IMR-90 (cell line): ENCODE results near the gene CDKAL1. TPM values are rescaled to one million over a fixed set of nuclear protein-coding genes. Genes with fewer than 3 reads are reported as not detected.

Experiments used
- ATAC-seq: fragments of 200-7000 bp; cut with Tn5 transposase; 2 replicates; pipeline ENCODE4 v1.9.1; 2020; ENCODE audit warnings: low read depth, mild to moderate bottlenecking, moderate library complexity
- BruUV-seq: library from RNA; stranded (reverse); fragments of 400-500 nt; replicated peaks from 2 replicates; lab custom pipeline; 2021; lab: Mats Ljungman, UMichigan
- CTCF ChIA-PET: fragments of 300-600 bp; formaldehyde crosslinking; extraction: SDS; loops from one replicate; lab custom pipeline; 2021; ENCODE audit warnings: antibody characterized with exemption; lab: Yijun Ruan, JAX
- POLR2A ChIA-PET: fragments of 300-600 bp; sonication (Branson Sonifier 250); formaldehyde crosslinking; loops from one replicate; lab custom pipeline; 2022; ENCODE audit warnings: antibody characterized with exemption; ENCODE audit not compliant: unreplicated experiment; lab: Charles Lee
- DNase-seq: peaks from one replicate; pipeline ENCODE4 v3.0.0; 2013
- H2AFZ ChIP-seq: replicated peaks from 2 replicates; pipeline ENCODE3; 2013; ENCODE audit warnings: low read length, mild to moderate bottlenecking; ENCODE audit not compliant: poor library complexity
- H2AK5ac ChIP-seq: 2 replicates; pipeline ENCODE4 v1.6.1; 2013; ENCODE audit warnings: low read depth, low read length, inconsistent platforms
- H2AK9ac ChIP-seq: replicated peaks from 2 replicates; pipeline ENCODE3; 2013; ENCODE audit warnings: mild to moderate bottlenecking, low read depth, low read length, moderate library complexity; ENCODE audit not compliant: poor library complexity
- H2BK120ac ChIP-seq: 2 replicates; pipeline ENCODE4 v1.6.1; 2013; ENCODE audit warnings: low read depth, low read length, inconsistent platforms
- H2BK15ac ChIP-seq: 3 replicates; pipeline ENCODE4 v1.6.1; 2013; ENCODE audit warnings: low read depth, low read length, inconsistent platforms
- H2BK20ac ChIP-seq: 2 replicates; pipeline ENCODE4 v1.6.1; 2013; ENCODE audit warnings: low read depth, mild to moderate bottlenecking, inconsistent platforms, low read length, moderate library complexity
- H2BK5ac ChIP-seq: 2 replicates; pipeline ENCODE4 v1.6.1; 2013; ENCODE audit warnings: mild to moderate bottlenecking, low read depth, low read length, inconsistent platforms; ENCODE audit not compliant: poor library complexity, severe bottlenecking
- H3K14ac ChIP-seq: replicated peaks from 2 replicates; pipeline ENCODE4 v1.6.1; 2013; ENCODE audit warnings: low read depth, low read length, inconsistent platforms
- H3K18ac ChIP-seq: 2 replicates; pipeline ENCODE4 v1.6.1; 2013; ENCODE audit warnings: low read depth, low read length, control low read depth
- H3K23ac ChIP-seq: 2 replicates; pipeline ENCODE4 v1.6.1; 2013; ENCODE audit warnings: low read depth, low read length, inconsistent platforms
- H3K27ac ChIP-seq: 2 replicates; pipeline ENCODE4 v1.5.1; 2013; ENCODE audit warnings: mild to moderate bottlenecking, control low read depth, low read length; ENCODE audit not compliant: insufficient read depth
- H3K27me3 ChIP-seq: 2 replicates; pipeline ENCODE4 v1.6.1; 2013; ENCODE audit warnings: low read length; ENCODE audit not compliant: control insufficient read depth, insufficient read depth
- H3K36me3 ChIP-seq: 2 replicates; pipeline ENCODE4 v1.6.1; 2013; ENCODE audit warnings: low read length, mixed read lengths; ENCODE audit not compliant: control insufficient read depth, insufficient read depth
- H3K4ac ChIP-seq: 2 replicates; pipeline ENCODE4 v1.6.1; 2013; ENCODE audit warnings: low read depth, low read length, inconsistent platforms
- H3K4me1 ChIP-seq: 2 replicates; pipeline ENCODE4 v1.6.1; 2013; ENCODE audit warnings: low read length, mixed read lengths; ENCODE audit not compliant: control insufficient read depth, insufficient read depth
- H3K4me2 ChIP-seq: 2 replicates; pipeline ENCODE4 v1.6.1; 2013; ENCODE audit warnings: low read depth, mild to moderate bottlenecking, control low read depth, low read length, moderate library complexity
- H3K4me3 ChIP-seq: 2 replicates; pipeline ENCODE4 v1.5.1; 2013; ENCODE audit warnings: low read depth, mild to moderate bottlenecking, control low read depth, low read length, moderate library complexity; ENCODE audit not compliant: insufficient read depth
- H3K56ac ChIP-seq: 2 replicates; pipeline ENCODE4 v1.6.1; 2013; ENCODE audit warnings: low read length, inconsistent platforms; ENCODE audit not compliant: insufficient read depth; ENCODE audit errors: extremely low read depth
- H3K79me1 ChIP-seq, 2 experiments: 2 replicates each; pipeline ENCODE4 v1.6.1; 2013; ENCODE audit warnings: low read length in 2 of 2, inconsistent platforms in 1 of 2, low read depth in 1 of 2
- H3K9ac ChIP-seq: 2 replicates; pipeline ENCODE4 v1.6.1; 2013; ENCODE audit warnings: low read depth, low read length, control low read depth
- H3K9me1 ChIP-seq: 2 replicates; pipeline ENCODE4 v1.6.1; 2013; ENCODE audit warnings: low read length, inconsistent platforms; ENCODE audit not compliant: insufficient read depth
- H3K9me3 ChIP-seq: 2 replicates; pipeline ENCODE4 v1.6.1; 2013; ENCODE audit warnings: low read length; ENCODE audit not compliant: control insufficient read depth, insufficient read depth
- H4K20me1 ChIP-seq: 2 replicates; pipeline ENCODE4 v1.6.1; 2013; ENCODE audit warnings: low read length, inconsistent platforms; ENCODE audit not compliant: insufficient read depth
- H4K5ac ChIP-seq: 2 replicates; pipeline ENCODE4 v1.6.1; 2013; ENCODE audit warnings: mild to moderate bottlenecking, low read depth, low read length, control low read depth
- H4K8ac ChIP-seq, 2 experiments: 2 replicates each; pipeline ENCODE4 v1.6.1; 2013; ENCODE audit warnings: low read depth in 2 of 2, low read length in 2 of 2, control low read depth in 1 of 2, inconsistent platforms in 1 of 2
- H4K91ac ChIP-seq: 2 replicates; pipeline ENCODE4 v1.6.1; 2013; ENCODE audit warnings: low read depth, low read length, inconsistent platforms; ENCODE audit not compliant: insufficient read depth
- BHLHE40 ChIP-seq: fragments of 150-350 bp; IDR thresholded peaks from 2 replicates; pipeline ENCODE4 v1.6.1; 2016; ENCODE audit warnings: mild to moderate bottlenecking, low read depth, low read length
- CEBPB ChIP-seq: IDR thresholded peaks from 2 replicates; pipeline ENCODE4 v1.6.1; 2012; ENCODE audit warnings: low read depth, low read length, improper control_type of control experiment
- CHD1 ChIP-seq: IDR thresholded peaks from 2 replicates; pipeline ENCODE4 v1.6.1; 2012; ENCODE audit warnings: low read depth, low read length, improper control_type of control experiment
- FOS ChIP-seq: fragments of 150-350 bp; IDR thresholded peaks from 2 replicates; pipeline ENCODE4 v1.6.1; 2016; ENCODE audit warnings: low read depth, low read length
- MAFK ChIP-seq: IDR thresholded peaks from 2 replicates; pipeline ENCODE4 v1.6.1; 2012; ENCODE audit warnings: low read depth, low read length, improper control_type of control experiment
- MXI1 ChIP-seq: IDR thresholded peaks from 2 replicates; pipeline ENCODE4 v1.6.1; 2012; ENCODE audit warnings: low read depth, mild to moderate bottlenecking, low read length, moderate library complexity, borderline replicate concordance
- POLR2A ChIP-seq: IDR thresholded peaks from 2 replicates; pipeline ENCODE4 v1.6.1; 2012; ENCODE audit warnings: mild to moderate bottlenecking, low read depth, low read length
- RAD21 ChIP-seq: IDR thresholded peaks from 2 replicates; pipeline ENCODE4 v1.6.1; 2012; ENCODE audit warnings: low read length, improper control_type of control experiment
- SMC3 ChIP-seq: fragments of 150-350 bp; IDR thresholded peaks from 2 replicates; pipeline ENCODE4 v1.6.1; 2016; ENCODE audit warnings: low read depth, mild to moderate bottlenecking, antibody characterized with exemption, low read length, moderate library complexity
- WGBS, 2 experiments: methylation state at CpG; one replicate each; pipeline versions ENCODE4 v1.1.5 to v1.1.7; 2013; ENCODE audit warnings: missing lambda C conversion rate in 2 of 2; ENCODE audit not compliant: insufficient read length in 1 of 2; ENCODE audit errors: extremely low coverage in 2 of 2; 5-methylcytosine and 5-hydroxymethylcytosine counted together
- dilution Hi-C: fragments of 300-500 bp; cut with HindIII; formaldehyde crosslinking; loops from one replicate; pipeline ENCODE4 v1.14.3; 2018; ENCODE audit warnings: low sequenced_read_pairs; ENCODE audit not compliant: unreplicated experiment
- in situ Hi-C: fragments of 300-500 bp; cut with MboI; formaldehyde crosslinking; loops from 3 replicates; pipeline ENCODE4 v1.14.3; 2019; ENCODE audit warnings: low sequenced_read_pairs, inconsistent platforms, mixed read lengths
- intact Hi-C: fragments of 100-400 bp; cut with micrococcal nuclease; formaldehyde crosslinking; loops from 2 replicates; pipeline ENCODE4 v1.10.0; 2022
- polyA plus RNA-seq, 3 experiments: library from polyadenylated mRNA; depleted of rRNA; stranded (reverse); fragments of >200 nt; gene quantifications; 2 replicates each; pipeline ENCODE4 v1.2.3, GENCODE V29; 2012; ENCODE audit warnings: low replicate concordance in 1 of 3
- total RNA-seq: library from RNA; depleted of rRNA; stranded (reverse); fragments of >200 nt; gene quantifications from 2 replicates; pipeline ENCODE4 v1.2.3, GENCODE V29; 2012
- TF ChIP-seq, protein P1 (sequence below): conservative IDR thresholded peaks from 2 replicates; pipeline ENCODE4 v1.5.1; 2012; ENCODE audit warnings: mild to moderate bottlenecking, low read depth, low read length, improper control_type of control experiment
- TF ChIP-seq, protein P2 (sequence below): fragments of 150-350 bp; IDR thresholded peaks from 2 replicates; pipeline ENCODE4 v1.6.1; 2016; ENCODE audit warnings: low read depth, mild to moderate bottlenecking, low read length, moderate library complexity, borderline replicate concordance

The CDKAL1 gene
- total and polyA plus RNA-seq, 2 of the 4 experiments (the other 2 are of a cell fraction) = 3.7 to 13.1 TPM

DNA sequence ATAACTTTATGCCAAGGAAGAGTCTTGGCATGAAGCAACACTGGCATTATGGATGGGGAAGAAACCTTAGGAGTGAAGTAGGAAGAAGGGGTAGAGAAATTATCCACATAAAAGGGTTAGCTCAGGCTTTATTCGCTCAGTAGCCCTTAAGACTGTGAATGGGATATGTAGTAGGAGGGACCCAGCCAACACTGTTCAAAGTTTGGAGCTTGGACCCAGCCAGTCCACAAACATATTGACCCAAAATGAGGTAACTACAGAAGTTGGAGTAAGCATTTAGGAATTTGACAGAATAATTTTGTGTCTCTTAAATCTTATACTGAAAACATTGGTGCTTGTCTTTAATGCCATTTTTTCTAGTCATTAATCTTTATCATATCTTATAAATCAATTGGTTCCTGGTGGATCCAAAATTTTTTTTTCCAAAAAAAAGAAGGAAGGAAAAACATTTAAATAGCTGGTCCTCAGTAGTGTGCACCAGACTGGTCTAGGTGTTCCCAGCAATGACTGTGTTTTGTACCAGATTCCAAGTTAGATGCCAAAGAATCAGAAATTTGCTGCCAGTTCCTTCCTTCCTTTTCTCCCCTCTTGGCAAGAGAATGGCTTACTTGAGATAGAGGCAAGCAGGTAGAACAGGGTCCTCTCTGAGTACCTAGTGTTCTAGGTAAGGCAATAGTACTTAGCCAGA lies 607.5 kb downstream of the CDKAL1 start:
- H3K4me2 ChIP-seq = no peak overlapping the region
- no peaks in the 10 kb centered on the region for H3K27me3 ChIP-seq
- in situ Hi-C loops = no loop called here
- no peak overlapping the region for H3K23ac ChIP-seq
- peaks cover 2% of the 10 kb centered on the region; the same call in 1 of the 2 replicates for H3K4me1 ChIP-seq
- H3K9me3 ChIP-seq = no peaks in the 10 kb centered on the region
- H3K27ac ChIP-seq = no peak overlapping the region
- no peak overlapping the region for H2BK5ac ChIP-seq
- H2BK20ac ChIP-seq = no peak overlapping the region
- dilution Hi-C loops = no loop called here
- H3K4me3 ChIP-seq = no peak overlapping the region
- no TSS peak for BruUV-seq
- H4K5ac ChIP-seq = no peak overlapping the region
- CTCF ChIA-PET = interaction anchor here (0.6 kb wide), 1 partner anchor 12 kb away, joined by 4 read pairs; no protein-coding TSS in a partner anchor
- DNase-seq = no peak
- no peak for ATAC-seq
- no peak overlapping the region for H3K56ac ChIP-seq
- no peak overlapping the region for H4K91ac ChIP-seq
- H3K18ac ChIP-seq = no peak overlapping the region
- no peak overlapping the region for H2BK15ac ChIP-seq
- H3K9me1 ChIP-seq = no peaks in the 10 kb centered on the region; the same call in 1 of the 2 replicates
- H3K14ac ChIP-seq = no peak overlapping the region
- H2AFZ ChIP-seq = no peak overlapping the region
- H2BK120ac ChIP-seq = no peak overlapping the region
- no peak overlapping the region for H3K4ac ChIP-seq
- no peak overlapping the region for H2AK5ac ChIP-seq
- WGBS, 2 experiments = no CpG with 5 or more reads among the region's 1 CpG
- no peaks in the 10 kb centered on the region for H3K36me3 ChIP-seq
- H4K8ac ChIP-seq = no peak overlapping the region
- POLR2A ChIA-PET = no interaction called here
- no peak for TF ChIP-seq MXI1
- TF ChIP-seq MAFK = no peak
- TF ChIP-seq, protein P1, sequence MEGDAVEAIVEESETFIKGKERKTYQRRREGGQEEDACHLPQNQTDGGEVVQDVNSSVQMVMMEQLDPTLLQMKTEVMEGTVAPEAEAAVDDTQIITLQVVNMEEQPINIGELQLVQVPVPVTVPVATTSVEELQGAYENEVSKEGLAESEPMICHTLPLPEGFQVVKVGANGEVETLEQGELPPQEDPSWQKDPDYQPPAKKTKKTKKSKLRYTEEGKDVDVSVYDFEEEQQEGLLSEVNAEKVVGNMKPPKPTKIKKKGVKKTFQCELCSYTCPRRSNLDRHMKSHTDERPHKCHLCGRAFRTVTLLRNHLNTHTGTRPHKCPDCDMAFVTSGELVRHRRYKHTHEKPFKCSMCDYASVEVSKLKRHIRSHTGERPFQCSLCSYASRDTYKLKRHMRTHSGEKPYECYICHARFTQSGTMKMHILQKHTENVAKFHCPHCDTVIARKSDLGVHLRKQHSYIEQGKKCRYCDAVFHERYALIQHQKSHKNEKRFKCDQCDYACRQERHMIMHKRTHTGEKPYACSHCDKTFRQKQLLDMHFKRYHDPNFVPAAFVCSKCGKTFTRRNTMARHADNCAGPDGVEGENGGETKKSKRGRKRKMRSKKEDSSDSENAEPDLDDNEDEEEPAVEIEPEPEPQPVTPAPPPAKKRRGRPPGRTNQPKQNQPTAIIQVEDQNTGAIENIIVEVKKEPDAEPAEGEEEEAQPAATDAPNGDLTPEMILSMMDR = no peak
- no peak for TF ChIP-seq SMC3
- no peak for TF ChIP-seq CEBPB
- TF ChIP-seq FOS = no peak
- no peak for TF ChIP-seq CHD1
- no peak for TF ChIP-seq RAD21
- TF ChIP-seq BHLHE40 = no peak
- no peak for TF ChIP-seq POLR2A
- TF ChIP-seq, protein P2, sequence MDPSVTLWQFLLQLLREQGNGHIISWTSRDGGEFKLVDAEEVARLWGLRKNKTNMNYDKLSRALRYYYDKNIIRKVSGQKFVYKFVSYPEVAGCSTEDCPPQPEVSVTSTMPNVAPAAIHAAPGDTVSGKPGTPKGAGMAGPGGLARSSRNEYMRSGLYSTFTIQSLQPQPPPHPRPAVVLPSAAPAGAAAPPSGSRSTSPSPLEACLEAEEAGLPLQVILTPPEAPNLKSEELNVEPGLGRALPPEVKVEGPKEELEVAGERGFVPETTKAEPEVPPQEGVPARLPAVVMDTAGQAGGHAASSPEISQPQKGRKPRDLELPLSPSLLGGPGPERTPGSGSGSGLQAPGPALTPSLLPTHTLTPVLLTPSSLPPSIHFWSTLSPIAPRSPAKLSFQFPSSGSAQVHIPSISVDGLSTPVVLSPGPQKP = no peak
- H4K20me1 ChIP-seq = no peaks in the 10 kb centered on the region
- no peak overlapping the region for H2AK9ac ChIP-seq
- no peaks in the 10 kb centered on the region for H3K79me1 ChIP-seq
- intact Hi-C loops = no loop called here
- H3K9ac ChIP-seq = no peak overlapping the region
